Lower leg skin (tissue), 4 donors: ENCODE measurements around the gene RABL3. TPM values are rescaled to one million over a fixed set of nuclear protein-coding genes. Genes with fewer than 3 reads are reported as not detected.
"Not testable (repeated sequence)": the region's sequence is repeated elsewhere in the genome, so short reads cannot be mapped to it uniquely, and the experiment has no call there.

Experiments used
- DNase-seq, 2 donors: peaks; one replicate each; pipeline ENCODE4 v3.0.0-alpha.2; 2019; ENCODE audit warnings: low spot score in 2 of 2
- H3K4me3 ChIP-seq: fragments of 200-600 bp; sonication (generic); 2 replicates; pipeline ENCODE4 v1.5.1; 2017; ENCODE audit warnings: mild to moderate bottlenecking, low read depth; ENCODE audit not compliant: poor library complexity, severe bottlenecking
- CTCF ChIP-seq, 3 donors: fragments of 450-650 bp; IDR thresholded peaks; one replicate each; pipeline ENCODE4 v1.5.1; 2016; ENCODE audit warnings: antibody characterized with exemption in 3 of 3, mild to moderate bottlenecking in 3 of 3, moderate library complexity in 2 of 3
- POLR2A ChIP-seq, 2 donors: fragments of 450-650 bp; IDR thresholded peaks; one replicate each; pipeline ENCODE4 v1.6.1; 2016 to 2017; ENCODE audit warnings: antibody characterized with exemption in 2 of 2, mild to moderate bottlenecking in 1 of 2, moderate library complexity in 1 of 2
- WGBS, 2 donors: methylation state at CpG; one replicate each; pipeline ENCODE4 v1.1.5; 2018; 5-methylcytosine and 5-hydroxymethylcytosine counted together
- intact Hi-C: fragments of 100-400 bp; cut with DNase I; formaldehyde crosslinking; loops from one replicate; pipeline ENCODE4 v1.15.0; 2023; ENCODE audit warnings: low total_unique reads
- total RNA-seq, 4 donors: library from RNA; depleted of rRNA; stranded (reverse); fragments of >200 nt; gene quantifications; one replicate each; pipeline ENCODE4 v1.1.0, GENCODE V29; 2016

The RABL3 gene
- total RNA-seq, result 10 to 100 TPM in 3 of 4 donors, 1 to 10 TPM in 1; 8.5 to 27.0 (median 13.1) TPM

- H3K4me3 ChIP-seq, result peak within 1 kb of the TSS; percentile 94
- intact Hi-C loops, result no loop called here
- DNase-seq, result peak; percentile 99 to 100
- TF ChIP-seq CTCF (IDR thresholded peaks at IDR 0.05), result no peak
- TF ChIP-seq POLR2A (IDR thresholded peaks at IDR 0.05), result no peak
- WGBS, 2 donors, result 0% methylated on average over 39 of the region's 39 CpGs
These were observed at the start of gene RABL3, which contains the start of gene GTF2E1 for GRCh38 chr3:120742198-120742848. RABL3 (minus strand) TSS chr3:120742516; CDS start chr3:120742507, 9 bp downstream. GTF2E1 (plus strand) TSS chr3:120742744; CDS start chr3:120750553, 7,809 bp downstream.

- WGBS, 2 donors, result 38 to 50% methylated on average over 1 of the region's 1 CpG
- no peak overlapping the region for H3K4me3 ChIP-seq
- intact Hi-C loops, result loop anchor here (10.0 kb wide), 1 partner anchor 227 kb away; no protein-coding TSS in a partner anchor
- TF ChIP-seq CTCF (IDR thresholded peaks at IDR 0.05) (no peak), POLR2A (IDR thresholded peaks at IDR 0.05) (no peak)
- no peak for DNase-seq
These were observed 49.6 kb upstream of the RABL3 start for GRCh38 chr3:120791913-120792312.

- intact Hi-C loops, result loop anchor here (10.0 kb wide), 1 partner anchor 226 kb away; no protein-coding TSS in a partner anchor
- 84 to 88% methylated on average over 1 of the region's 1 CpG for WGBS, 2 donors
- no peak overlapping the region for H3K4me3 ChIP-seq
- TF ChIP-seq CTCF (IDR thresholded peaks at IDR 0.05) (no peak), POLR2A (IDR thresholded peaks at IDR 0.05) (no peak)
- DNase-seq, result no peak
These were observed 48.7 kb upstream of the RABL3 start for GRCh38 chr3:120791010-120791409.

- DNase-seq, H3K4me3 ChIP-seq, intact Hi-C loops: not testable (repeated sequence)
- 70 to 84% methylated on average over 5 of the region's 5 CpGs for WGBS, 2 donors
These were observed 43.5 kb upstream of the RABL3 start for GRCh38 chr3:120785832-120786231.

- 81 to 91% methylated on average over 13 of the region's 13 CpGs for WGBS, 2 donors
- TF ChIP-seq POLR2A (IDR thresholded peaks at IDR 0.05), result no peak
- TF ChIP-seq CTCF (IDR thresholded peaks at IDR 0.05), result no peak
- intact Hi-C loops, result no loop called here
These were observed 38.7 kb upstream of the RABL3 start for GRCh38 chr3:120780977-120781376.

GRCh38 chr3:120778776-120779175 lies 36.5 kb upstream of the RABL3 start:
- intact Hi-C loops, result no loop called here
- 96 to 98% methylated on average over 3 of the region's 3 CpGs for WGBS, 2 donors
- no peak for DNase-seq
- no peak overlapping the region for H3K4me3 ChIP-seq
- TF ChIP-seq CTCF (IDR thresholded peaks at IDR 0.05) (no peak), POLR2A (IDR thresholded peaks at IDR 0.05) (no peak)

More at GRCh38 chr3:120780977-120781376, 38.7 kb upstream of the RABL3 start:
- no peak for DNase-seq
- H3K4me3 ChIP-seq, result no peak overlapping the region
